HepG2 (cell line): Measurements from ENCODE around the gene IP6K3. TPM values are rescaled to one million over a fixed set of nuclear protein-coding genes. Genes with fewer than 3 reads are reported as not detected.

Source experiments
- ATAC-seq: fragments of 200-7000 bp; cut with Tn5 transposase; 3 replicates; pipeline ENCODE4 v1.9.1; 2020; ENCODE audit warnings: mild to moderate bottlenecking, moderate library complexity
- BruUV-seq: library from RNA; stranded (reverse); fragments of 400-500 nt; replicated peaks from 2 replicates; lab custom pipeline; 2021; lab: Mats Ljungman, UMichigan
- CTCF ChIA-PET: fragments of 300-600 bp; formaldehyde crosslinking; extraction: SDS; loops from one replicate; lab custom pipeline; 2021; ENCODE audit warnings: low total read pairs, inconsistent platforms, low intra/inter-chr PET ratio; lab: Yijun Ruan, JAX
- POLR2A ChIA-PET: fragments of 350-600 bp; sonication (Branson Sonifier 250); formaldehyde crosslinking; loops from one replicate; lab custom pipeline; 2020; ENCODE audit warnings: antibody characterized with exemption, inconsistent platforms; lab: Yijun Ruan, JAX
- DNase-seq: peaks from one replicate; pipeline ENCODE4 v3.0.0-alpha.2; 2015; ENCODE audit warnings: low spot score
- FAIRE-seq: peaks from 3 replicates; lab custom pipeline; 2011; peaks lifted over from hg19 to GRCh38; lab: Jason Lieb, UNC
- H2AFZ ChIP-seq: one replicate; pipeline ENCODE4 v1.6.1; 2011; ENCODE audit warnings: low read length, inconsistent platforms
- H3K27ac ChIP-seq: fragments of 300-600 bp; 3 replicates; pipeline ENCODE4 v1.8.0; 2011; ENCODE audit warnings: mixed run types, mild to moderate bottlenecking, mixed read lengths, low read length, inconsistent platforms; ENCODE audit not compliant: insufficient read depth; ENCODE audit errors: extremely low read length
- H3K27me3 ChIP-seq, 2 experiments: fragments of 200-600 bp in 1 of 2; 2 replicates in 1 of 2; 3 replicates in 1 of 2; pipeline versions ENCODE4 v1.6.0 to v1.8.0; 2011; ENCODE audit warnings: low read length in 2 of 2, mild to moderate bottlenecking in 2 of 2, moderate library complexity in 2 of 2, inconsistent platforms in 1 of 2; ENCODE audit not compliant: insufficient read depth in 2 of 2, control insufficient read depth in 1 of 2
- H3K36me3 ChIP-seq, 2 experiments: fragments of 200-600 bp in 1 of 2; replicated peaks in 1 of 2; 2 replicates in 1 of 2; 3 replicates in 1 of 2; pipeline versions ENCODE4 v1.5.1 to v1.8.0; 2011; ENCODE audit warnings: low read length in 2 of 2, inconsistent platforms in 1 of 2; ENCODE audit not compliant: insufficient read depth in 2 of 2, control insufficient read depth in 1 of 2
- H3K4me1 ChIP-seq: 2 replicates; pipeline ENCODE4 v1.5.1; 2012; ENCODE audit warnings: low read length, inconsistent platforms; ENCODE audit not compliant: insufficient read depth
- H3K4me2 ChIP-seq: 2 replicates; pipeline ENCODE4 v1.6.0; 2011; ENCODE audit warnings: low read depth, low read length, inconsistent platforms
- H3K4me3 ChIP-seq, 3 experiments: fragments of 200-600 bp in 1 of 3; sonication (generic), shearing (Covaris generic) in 1 of 3; replicated peaks in 1 of 3; 2 replicates each; pipeline ENCODE4 v1.5.1; 2011 to 2016; ENCODE audit warnings: low read length in 3 of 3, inconsistent platforms in 2 of 3, low read depth in 2 of 3, mild to moderate bottlenecking in 2 of 3, control low read depth in 1 of 3, mixed read lengths in 1 of 3; ENCODE audit not compliant: insufficient read depth in 1 of 3
- H3K79me2 ChIP-seq: one replicate; pipeline ENCODE4 v1.6.1; 2011; ENCODE audit warnings: low read length, inconsistent platforms; ENCODE audit not compliant: insufficient read depth
- H3K9ac ChIP-seq: 2 replicates; pipeline ENCODE4 v1.6.0; 2011; ENCODE audit warnings: mild to moderate bottlenecking, low read depth, low read length, inconsistent platforms; ENCODE audit not compliant: insufficient read depth
- H3K9me3 ChIP-seq: 2 replicates; pipeline ENCODE4 v1.5.1; 2012; ENCODE audit warnings: mild to moderate bottlenecking, low read length
- H4K20me1 ChIP-seq: 2 replicates; pipeline ENCODE4 v1.6.0; 2011; ENCODE audit warnings: inconsistent platforms, mild to moderate bottlenecking, low read length, moderate library complexity; ENCODE audit not compliant: insufficient read depth
- CBX2 ChIP-seq, 2 experiments: fragments of 200-600 bp in 1 of 2; sonication (generic); formaldehyde crosslinking in 1 of 2; IDR thresholded peaks; 2 replicates each; pipeline versions ENCODE4 v1.7.0 to v1.8.1; 2018 to 2022; ENCODE audit warnings: low read depth in 2 of 2, low read length in 1 of 2, mild to moderate bottlenecking in 1 of 2, missing genetic modification reagents in 1 of 2
- CERS6 ChIP-seq: sonication (generic); formaldehyde crosslinking; IDR thresholded peaks from 2 replicates; pipeline ENCODE4 v1.5.0; 2020; ENCODE audit warnings: missing genetic modification reagents
- HNF4A ChIP-seq: sonication (generic); formaldehyde crosslinking; IDR thresholded peaks from 2 replicates; pipeline ENCODE4 v1.4.0; 2020; ENCODE audit warnings: missing genetic modification reagents
- RBAK ChIP-seq: sonication (generic); formaldehyde crosslinking; IDR thresholded peaks from 2 replicates; pipeline ENCODE4 v1.5.1; 2020; ENCODE audit warnings: mild to moderate bottlenecking, missing genetic modification reagents
- ZMAT5 ChIP-seq: sonication (generic); formaldehyde crosslinking; IDR thresholded peaks from 2 replicates; pipeline ENCODE4 v1.5.0; 2020; ENCODE audit warnings: mild to moderate bottlenecking, low read depth, missing genetic modification reagents, borderline replicate concordance
- ZNF160 ChIP-seq: sonication (generic); formaldehyde crosslinking; IDR thresholded peaks from 2 replicates; pipeline ENCODE4 v1.8.0; 2022; ENCODE audit warnings: mild to moderate bottlenecking, inconsistent platforms, missing genetic modification reagents
- ZNF644 ChIP-seq: IDR thresholded peaks from 2 replicates; pipeline ENCODE4 v1.6.1; 2016; ENCODE audit warnings: low read depth
- ZNF703 ChIP-seq: sonication (generic); formaldehyde crosslinking; IDR thresholded peaks from 2 replicates; pipeline ENCODE4 v1.5.1; 2020; ENCODE audit warnings: missing genetic modification reagents, mild to moderate bottlenecking, moderate library complexity, borderline replicate concordance
- ZNF770 ChIP-seq: sonication (generic); formaldehyde crosslinking; IDR thresholded peaks from 2 replicates; pipeline ENCODE4 v1.5.0; 2020; ENCODE audit warnings: mild to moderate bottlenecking, missing genetic modification reagents
- ZNF891 ChIP-seq: sonication (generic); formaldehyde crosslinking; IDR thresholded peaks from 2 replicates; pipeline ENCODE4 v1.5.0; 2020; ENCODE audit warnings: mild to moderate bottlenecking, missing genetic modification reagents
- WGBS: methylation state at CpG from one replicate; pipeline ENCODE4 v1.1.6; 2017; ENCODE audit warnings: low lambda C conversion rate; 5-methylcytosine and 5-hydroxymethylcytosine counted together
- in situ Hi-C: cut with HindIII; loops from 2 replicates; pipeline ENCODE4 v1.10.0; 2017; ENCODE audit warnings: low pct_unique_long_range_greater_than_20kb; ENCODE audit not compliant: extremely low pct_ligation_motif_present
- intact Hi-C: fragments of 100-400 bp; cut with micrococcal nuclease; formaldehyde crosslinking; loops from one replicate; pipeline ENCODE4 v1.10.0; 2022; ENCODE audit not compliant: unreplicated experiment
- polyA plus RNA-seq, 8 experiments: library from polyadenylated mRNA; depleted of rRNA in 3 of 8; stranded (reverse) in 7 of 8; unstranded in 1 of 8; fragments of >200 nt; fragmentation: Illumina TruSeq in 4 of 8; extraction: Trizol in 4 of 8; gene quantifications; 2 replicates each; pipeline versions ENCODE4 v1.2.1 to v1.2.3, GENCODE V29; 2011 to 2016; ENCODE audit warnings: low read depth in 4 of 8, missing spikeins in 1 of 8, mixed read lengths in 1 of 8; ENCODE audit not compliant: insufficient read depth in 1 of 8
- total RNA-seq, 5 experiments: library from RNA; depleted of rRNA; stranded (reverse); fragments of >200 nt; fragmentation: Illumina TruSeq; extraction: Trizol; gene quantifications; 2 replicates each; pipeline ENCODE4 v1.2.3, GENCODE V29; 2016; ENCODE audit warnings: low read depth in 1 of 5
- TF ChIP-seq, protein P1 (sequence below): sonication (generic); formaldehyde crosslinking; IDR thresholded peaks from 2 replicates; pipeline ENCODE4 v1.9.0; 2021; ENCODE audit warnings: missing genetic modification reagents, borderline replicate concordance

IP6K3 gene
- total and polyA plus RNA-seq, 2 of the 13 experiments (the other 11 are each of a cell fraction or from before 2014, with no cell fraction given) = 0.11 to 0.18 TPM

- H3K27me3 ChIP-seq = peaks cover 0 to 4% of the 10 kb centered on the region in 2 experiments; a peak in 3 of 5 replicates
- H3K4me1 ChIP-seq = peaks cover 15% of the 10 kb centered on the region
- CTCF ChIA-PET = no interaction called here
- POLR2A ChIA-PET = no interaction called here
- in situ Hi-C loops = no loop called here
- ATAC-seq (peak; percentile 23), DNase-seq (no peak), FAIRE-seq (no peak)
- no peak overlapping the region for H3K27ac ChIP-seq
- no peaks in the 10 kb centered on the region for H4K20me1 ChIP-seq
- no peak overlapping the region for H2AFZ ChIP-seq
- no TSS peak for BruUV-seq
- intact Hi-C loops = no loop called here
- H3K9me3 ChIP-seq = no peaks in the 10 kb centered on the region
- no peak for TF ChIP-seq CBX2 (IDR thresholded peaks at IDR 0.05; ENCODE audit: low read depth, low read length)
- no peak for TF ChIP-seq CBX2 (CRISPR knock-in tag; IDR thresholded peaks at IDR 0.05; ENCODE audit: low read depth)
- TF ChIP-seq HNF4A = peak; percentile 48; the same call in 1 of the 2 replicates
- no peak for TF ChIP-seq ZNF160 (CRISPR knock-in tag)
- TF ChIP-seq, protein P1, sequence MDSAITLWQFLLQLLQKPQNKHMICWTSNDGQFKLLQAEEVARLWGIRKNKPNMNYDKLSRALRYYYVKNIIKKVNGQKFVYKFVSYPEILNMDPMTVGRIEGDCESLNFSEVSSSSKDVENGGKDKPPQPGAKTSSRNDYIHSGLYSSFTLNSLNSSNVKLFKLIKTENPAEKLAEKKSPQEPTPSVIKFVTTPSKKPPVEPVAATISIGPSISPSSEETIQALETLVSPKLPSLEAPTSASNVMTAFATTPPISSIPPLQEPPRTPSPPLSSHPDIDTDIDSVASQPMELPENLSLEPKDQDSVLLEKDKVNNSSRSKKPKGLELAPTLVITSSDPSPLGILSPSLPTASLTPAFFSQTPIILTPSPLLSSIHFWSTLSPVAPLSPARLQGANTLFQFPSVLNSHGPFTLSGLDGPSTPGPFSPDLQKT = no peak
- TF ChIP-seq CERS6 (CRISPR knock-in tag) = no peak
- TF ChIP-seq ZNF891 (CRISPR knock-in tag) = 0 out of 2 replicates have a peak, but pooled peaks have one; percentile 10
- TF ChIP-seq ZNF703 (CRISPR knock-in tag) = no peak
- TF ChIP-seq RBAK = no peak
- TF ChIP-seq ZMAT5 (CRISPR knock-in tag) = no peak
- TF ChIP-seq ZNF770 (CRISPR knock-in tag) = peak; percentile 96
- no peak for TF ChIP-seq ZNF644 (CRISPR knock-in tag)
- no peak overlapping the region for H3K4me2 ChIP-seq
- no peak overlapping the region for H3K4me3 ChIP-seq
- H3K36me3 ChIP-seq = no peaks in the 10 kb centered on the region
- WGBS = 46% methylated on average over 12 of the region's 13 CpGs
- no peak overlapping the region for H3K9ac ChIP-seq
- H3K79me2 ChIP-seq = no peaks in the 10 kb centered on the region
These were observed 13.6 kb downstream of the IP6K3 start for GRCh38 chr6:33732817-33733708.
